HepG2 (cell line): ENCODE results near the gene GDA. TPM values are rescaled to one million over a fixed set of nuclear protein-coding genes. Genes with fewer than 3 reads are reported as not detected.
A peak's percentile ranks its signal among the peaks of the same experiment; 100 is the strongest.

ENCODE experiments used
- ATF2 ChIP-seq: sonication (generic); formaldehyde crosslinking; IDR thresholded peaks from 2 replicates; pipeline ENCODE4 v1.4.0; 2020; ENCODE audit warnings: missing genetic modification reagents
- CREB3 ChIP-seq: sonication (generic); formaldehyde crosslinking; IDR thresholded peaks from 2 replicates; pipeline ENCODE4 v1.5.0; 2020; ENCODE audit warnings: missing genetic modification reagents
- DNMT3B ChIP-seq: conservative IDR thresholded peaks from 2 replicates; pipeline ENCODE4 v1.6.1; 2016; ENCODE audit warnings: missing biosample characterization, control low read depth
- E2F5 ChIP-seq: sonication (generic); formaldehyde crosslinking; conservative IDR thresholded peaks from 2 replicates; pipeline ENCODE4 v1.4.0; 2020; ENCODE audit warnings: missing genetic modification reagents
- FOXM1 ChIP-seq: sonication (generic); formaldehyde crosslinking; IDR thresholded peaks from 2 replicates; pipeline ENCODE4 v1.5.0; 2020; ENCODE audit warnings: missing genetic modification reagents
- GPN1 ChIP-seq: sonication (generic); formaldehyde crosslinking; IDR thresholded peaks from 2 replicates; pipeline ENCODE4 v1.5.1; 2020; ENCODE audit warnings: missing genetic modification reagents, borderline replicate concordance
- IRF2 ChIP-seq: IDR thresholded peaks from 2 replicates; pipeline ENCODE4 v1.6.1; 2018; ENCODE audit warnings: missing genetic modification reagents, missing compliant biosample characterization
- JUND ChIP-seq: sonication (generic); formaldehyde crosslinking; IDR thresholded peaks from 2 replicates; pipeline ENCODE4 v1.8.0; 2022; ENCODE audit warnings: mild to moderate bottlenecking, missing genetic modification reagents
- KDM3A ChIP-seq: IDR thresholded peaks from 2 replicates; pipeline ENCODE4 v1.6.1; 2018; ENCODE audit warnings: low read depth, missing compliant biosample characterization
- KLF12 ChIP-seq: sonication (generic); formaldehyde crosslinking; IDR thresholded peaks from 2 replicates; pipeline ENCODE4 v1.4.0; 2020; ENCODE audit warnings: missing genetic modification reagents, borderline replicate concordance
- MED8 ChIP-seq: sonication (generic); formaldehyde crosslinking; IDR thresholded peaks from 2 replicates; pipeline ENCODE4 v1.8.1; 2023; ENCODE audit warnings: mild to moderate bottlenecking, missing genetic modification reagents; ENCODE audit not compliant: insufficient replicate concordance
- RXRB ChIP-seq: IDR thresholded peaks from 2 replicates; pipeline ENCODE4 v1.6.1; 2016; ENCODE audit warnings: borderline replicate concordance, missing genetic modification reagents, missing compliant biosample characterization
- STAT6 ChIP-seq: sonication (generic); formaldehyde crosslinking; IDR thresholded peaks from 2 replicates; pipeline ENCODE4 v1.4.0; 2020; ENCODE audit warnings: missing genetic modification reagents, mild to moderate bottlenecking, borderline replicate concordance
- THAP7 ChIP-seq: sonication (generic); formaldehyde crosslinking; IDR thresholded peaks from 2 replicates; pipeline ENCODE4 v1.8.1; 2023; ENCODE audit warnings: mild to moderate bottlenecking, missing genetic modification reagents
- ZBTB25 ChIP-seq: IDR thresholded peaks from 2 replicates; pipeline ENCODE4 v1.6.1; 2018; ENCODE audit warnings: missing genetic modification reagents
- ZNF232 ChIP-seq: sonication (generic); formaldehyde crosslinking; IDR thresholded peaks from 2 replicates; pipeline ENCODE4 v1.4.0; 2020; ENCODE audit warnings: missing genetic modification reagents, borderline replicate concordance
- ZNF329 ChIP-seq: sonication (generic); formaldehyde crosslinking; IDR thresholded peaks from 2 replicates; pipeline ENCODE4 v1.9.0; 2021; ENCODE audit warnings: low read depth, mild to moderate bottlenecking, missing genetic modification reagents
- ZNF414 ChIP-seq: sonication (generic); formaldehyde crosslinking; IDR thresholded peaks from 2 replicates; pipeline ENCODE4 v1.5.0; 2020; ENCODE audit warnings: missing genetic modification reagents
- ZNF629 ChIP-seq: sonication (generic); formaldehyde crosslinking; conservative IDR thresholded peaks from 2 replicates; pipeline ENCODE4 v1.5.0; 2020; ENCODE audit warnings: missing genetic modification reagents
- polyA plus RNA-seq, 8 experiments: library from polyadenylated mRNA; depleted of rRNA in 3 of 8; stranded (reverse) in 7 of 8; unstranded in 1 of 8; fragments of >200 nt; fragmentation: Illumina TruSeq in 4 of 8; extraction: Trizol in 4 of 8; gene quantifications; 2 replicates each; pipeline versions ENCODE4 v1.2.1 to v1.2.3, GENCODE V29; 2011 to 2016; ENCODE audit warnings: low read depth in 4 of 8, missing spikeins in 1 of 8, mixed read lengths in 1 of 8; ENCODE audit not compliant: insufficient read depth in 1 of 8
- total RNA-seq, 5 experiments: library from RNA; depleted of rRNA; stranded (reverse); fragments of >200 nt; fragmentation: Illumina TruSeq; extraction: Trizol; gene quantifications; 2 replicates each; pipeline ENCODE4 v1.2.3, GENCODE V29; 2016; ENCODE audit warnings: low read depth in 1 of 5

Gene GDA
- total and polyA plus RNA-seq, 2 of the 13 experiments (the other 11 are each of a cell fraction or from before 2014, with no cell fraction given): 0.15 to 0.99 TPM

- TF ChIP-seq STAT6 (CRISPR knock-in tag): no peak
- no peak for TF ChIP-seq E2F5 (CRISPR knock-in tag)
- TF ChIP-seq FOXM1 (CRISPR knock-in tag): no peak
- TF ChIP-seq ZNF232: no peak
- TF ChIP-seq THAP7 (CRISPR knock-in tag): no peak
- TF ChIP-seq MED8 (CRISPR knock-in tag): no peak
- TF ChIP-seq ATF2: no peak
- TF ChIP-seq IRF2 (CRISPR knock-in tag): no peak
- TF ChIP-seq KLF12 (CRISPR knock-in tag): no peak
- TF ChIP-seq ZNF414 (CRISPR knock-in tag): no peak
- peak; percentile 66; the same call in 1 of the 2 replicates for TF ChIP-seq JUND
- TF ChIP-seq ZNF329 (CRISPR knock-in tag): no peak
- peak; percentile 79 for TF ChIP-seq RXRB (CRISPR knock-in tag)
- TF ChIP-seq CREB3 (CRISPR knock-in tag): no peak
- TF ChIP-seq DNMT3B (CRISPR knock-in tag): no peak
- no peak for TF ChIP-seq KDM3A (CRISPR knock-in tag)
- TF ChIP-seq ZNF629: no peak
- no peak for TF ChIP-seq ZBTB25 (CRISPR knock-in tag)
- TF ChIP-seq GPN1 (CRISPR knock-in tag): no peak
These were observed 5.4 kb downstream of the GDA start (continued) for GRCh38 chr9:72154468-72155285.
